ENCODE measurements around the gene MROH9.

MROH9 gene

GRCh38 chr1:171081763-171082201, 146.4 kb downstream of the MROH9 start:
- no peak overlapping the region for H3K9ac ChIP-seq (ENCODE audit: low read depth, low read length)
- no peak overlapping the region for H3K4me3 ChIP-seq (ENCODE audit: low read depth, low read length)
- H3K9me3 ChIP-seq (ENCODE audit: control insufficient read depth, insufficient read depth, low read length) = no peaks in the 10 kb centered on the region
- no peak overlapping the region for H3K27ac ChIP-seq (ENCODE audit: low read depth, low read length)
- no peaks in the 10 kb centered on the region for H3K36me3 ChIP-seq (ENCODE audit: control insufficient read depth, insufficient read depth, low read length)
- H3K4me1 ChIP-seq (ENCODE audit: control insufficient read depth, insufficient read depth, low read length) = 0 out of 2 replicates have a peak, but pooled peaks cover 3% of the 10 kb centered on the region
- H3K27me3 ChIP-seq (ENCODE audit: control insufficient read depth, insufficient read depth, low read length) = no peaks in the 10 kb centered on the region

GRCh38 chr1:171082606-171083005, 147.3 kb downstream of the MROH9 start:
- Histone ChIP-seq H3K36me3 (ENCODE audit: control insufficient read depth, insufficient read depth, low read length) (no peaks in the 10 kb centered on the region), H3K4me3 (ENCODE audit: low read depth, low read length) (no peak overlapping the region), H3K9me3 (ENCODE audit: control insufficient read depth, insufficient read depth, low read length) (no peaks in the 10 kb centered on the region), H3K27me3 (ENCODE audit: control insufficient read depth, insufficient read depth, low read length) (no peaks in the 10 kb centered on the region), H3K27ac (ENCODE audit: low read depth, low read length) (no peak overlapping the region), H3K9ac (ENCODE audit: low read depth, low read length) (no peak overlapping the region), H3K4me1 (ENCODE audit: control insufficient read depth, insufficient read depth, low read length) (0 out of 2 replicates have a peak, but pooled peaks cover 3% of the 10 kb centered on the region)

DNA sequence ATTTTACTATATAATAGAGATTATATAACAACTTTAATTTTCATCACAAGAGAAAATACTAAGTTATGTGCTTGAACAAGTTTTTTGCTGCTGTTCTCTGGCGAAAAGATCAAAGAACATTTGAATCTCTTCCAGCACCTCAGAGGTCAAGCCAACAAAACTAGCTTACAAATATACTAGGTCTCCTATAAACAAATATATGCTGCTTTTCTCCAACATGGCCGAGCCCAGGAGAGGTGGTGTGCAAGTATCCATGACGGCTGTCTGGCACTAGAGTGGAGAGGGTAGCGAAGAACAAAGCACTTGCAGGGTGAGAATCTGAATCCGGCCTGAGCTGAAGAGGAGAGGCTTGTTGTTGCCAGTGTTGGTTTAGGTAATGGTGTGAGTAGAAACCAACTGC, 147.9 kb downstream of the MROH9 start:
- H3K4me1 ChIP-seq (ENCODE audit: control insufficient read depth, insufficient read depth, low read length) = 0 out of 2 replicates have a peak, but pooled peaks cover 3% of the 10 kb centered on the region
- H3K9ac ChIP-seq (ENCODE audit: low read depth, low read length) = no peak overlapping the region
- H3K36me3 ChIP-seq (ENCODE audit: control insufficient read depth, insufficient read depth, low read length) = no peaks in the 10 kb centered on the region
- no peaks in the 10 kb centered on the region for H3K9me3 ChIP-seq (ENCODE audit: control insufficient read depth, insufficient read depth, low read length)
- no peaks in the 10 kb centered on the region for H3K27me3 ChIP-seq (ENCODE audit: control insufficient read depth, insufficient read depth, low read length)
- H3K27ac ChIP-seq (ENCODE audit: low read depth, low read length) = no peak overlapping the region
- H3K4me3 ChIP-seq (ENCODE audit: low read depth, low read length) = no peak overlapping the region

DNA sequence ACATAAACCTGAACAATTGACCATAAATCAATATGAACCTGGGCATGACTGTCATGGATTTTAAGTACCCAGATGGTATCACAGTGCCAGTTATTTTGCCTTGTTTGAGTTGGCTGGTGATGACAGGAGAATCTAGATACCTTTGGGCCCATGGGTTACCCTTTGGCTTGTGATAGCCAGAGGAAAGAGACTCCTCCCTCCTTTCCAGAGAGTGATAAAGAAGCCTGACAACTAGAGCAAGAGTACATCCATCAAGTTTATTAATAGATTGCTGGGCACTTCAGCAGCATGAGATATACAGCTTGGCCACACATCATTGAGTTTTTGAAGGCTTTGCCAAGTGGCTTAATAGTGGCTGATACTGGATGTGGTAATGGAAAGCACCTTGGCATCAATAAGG, 148.8 kb downstream of the MROH9 start:
- H3K27ac ChIP-seq (ENCODE audit: low read depth, low read length) = no peak overlapping the region
- no peaks in the 10 kb centered on the region for H3K27me3 ChIP-seq (ENCODE audit: control insufficient read depth, insufficient read depth, low read length)
- no peaks in the 10 kb centered on the region for H3K36me3 ChIP-seq (ENCODE audit: control insufficient read depth, insufficient read depth, low read length)
- 0 out of 2 replicates have a peak, but pooled peaks cover 3% of the 10 kb centered on the region for H3K4me1 ChIP-seq (ENCODE audit: control insufficient read depth, insufficient read depth, low read length)
- H3K4me3 ChIP-seq (ENCODE audit: low read depth, low read length) = no peak overlapping the region
- no peaks in the 10 kb centered on the region for H3K9me3 ChIP-seq (ENCODE audit: control insufficient read depth, insufficient read depth, low read length)
- no peak overlapping the region for H3K9ac ChIP-seq (ENCODE audit: low read depth, low read length)

DNA sequence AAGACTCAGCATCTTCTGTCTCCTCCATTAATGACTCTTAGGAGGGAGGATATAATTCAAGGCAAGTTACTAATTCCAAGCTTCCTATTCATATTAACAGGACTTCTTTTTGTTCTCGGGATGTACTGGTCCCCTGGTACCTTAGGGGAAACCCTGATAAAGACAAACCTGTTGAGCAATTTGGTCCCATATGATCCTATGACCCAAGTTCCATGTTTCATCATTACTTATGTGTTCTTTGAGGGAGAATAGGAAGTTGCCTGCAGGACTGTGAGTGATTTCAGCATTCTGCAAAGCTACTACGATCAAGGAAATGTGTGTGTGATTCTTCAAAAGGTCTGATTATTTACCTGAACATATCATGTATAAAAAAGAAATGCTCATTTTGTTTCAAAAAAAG, 149.5 kb downstream of the MROH9 start:
- H3K27ac ChIP-seq (ENCODE audit: low read depth, low read length) = no peak overlapping the region
- no peak overlapping the region for H3K4me3 ChIP-seq (ENCODE audit: low read depth, low read length)
- no peaks in the 10 kb centered on the region for H3K36me3 ChIP-seq (ENCODE audit: control insufficient read depth, insufficient read depth, low read length)
- H3K9ac ChIP-seq (ENCODE audit: low read depth, low read length) = no peak overlapping the region
- no peaks in the 10 kb centered on the region for H3K9me3 ChIP-seq (ENCODE audit: control insufficient read depth, insufficient read depth, low read length)
- no peaks in the 10 kb centered on the region for H3K27me3 ChIP-seq (ENCODE audit: control insufficient read depth, insufficient read depth, low read length)
- 0 out of 2 replicates have a peak, but pooled peaks cover 3% of the 10 kb centered on the region for H3K4me1 ChIP-seq (ENCODE audit: control insufficient read depth, insufficient read depth, low read length)

GRCh38 chr1:171087896-171088295, 152.6 kb downstream of the MROH9 start:
- Histone ChIP-seq H3K27me3 (ENCODE audit: control insufficient read depth, insufficient read depth, low read length) (no peaks in the 10 kb centered on the region), H3K9me3 (ENCODE audit: control insufficient read depth, insufficient read depth, low read length) (no peaks in the 10 kb centered on the region), H3K9ac (ENCODE audit: low read depth, low read length) (no peak overlapping the region), H3K36me3 (ENCODE audit: control insufficient read depth, insufficient read depth, low read length) (no peaks in the 10 kb centered on the region), H3K4me1 (ENCODE audit: control insufficient read depth, insufficient read depth, low read length) (no peaks in the 10 kb centered on the region), H3K4me3 (ENCODE audit: low read depth, low read length) (no peak overlapping the region), H3K27ac (ENCODE audit: low read depth, low read length) (no peak overlapping the region)

DNA sequence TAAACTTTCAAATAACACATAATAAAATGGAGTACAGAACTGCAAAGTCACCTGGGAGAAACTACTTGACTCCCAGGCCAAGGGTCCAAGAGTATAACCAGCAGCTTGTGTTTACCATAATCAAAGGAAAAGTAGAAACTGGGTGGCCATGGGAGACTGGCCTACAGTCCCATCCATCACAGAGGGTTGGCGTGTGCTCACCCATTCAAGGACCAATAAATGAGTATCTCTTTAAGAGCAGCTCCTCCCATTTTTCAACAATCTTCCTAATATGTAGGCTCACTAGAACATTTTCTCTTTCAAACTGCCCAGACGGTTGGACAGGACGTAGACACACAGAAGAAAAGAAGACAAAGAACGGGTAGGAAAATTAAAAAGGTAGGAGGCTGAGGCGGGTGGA, 155.3 kb downstream of the MROH9 start, which contains the start of gene FMO3:
TSS of gene FMO3 (plus strand) at position 302 of the 400 bp plus-strand sequence. CDS start 1,754 bp downstream, outside the sequence.
- Histone ChIP-seq H3K27me3 (ENCODE audit: control insufficient read depth, insufficient read depth, low read length) (no peaks in the 10 kb centered on the region), H3K27ac (ENCODE audit: low read depth, low read length) (no peak within 1 kb of the TSS), H3K9ac (ENCODE audit: low read depth, low read length) (no peak within 1 kb of the TSS), H3K4me1 (ENCODE audit: control insufficient read depth, insufficient read depth, low read length) (no peaks in the 10 kb centered on the region), H3K4me3 (ENCODE audit: low read depth, low read length) (no peak within 1 kb of the TSS), H3K9me3 (ENCODE audit: control insufficient read depth, insufficient read depth, low read length) (no peaks in the 10 kb centered on the region), H3K36me3 (ENCODE audit: control insufficient read depth, insufficient read depth, low read length) (no peaks in the 10 kb centered on the region)

DNA sequence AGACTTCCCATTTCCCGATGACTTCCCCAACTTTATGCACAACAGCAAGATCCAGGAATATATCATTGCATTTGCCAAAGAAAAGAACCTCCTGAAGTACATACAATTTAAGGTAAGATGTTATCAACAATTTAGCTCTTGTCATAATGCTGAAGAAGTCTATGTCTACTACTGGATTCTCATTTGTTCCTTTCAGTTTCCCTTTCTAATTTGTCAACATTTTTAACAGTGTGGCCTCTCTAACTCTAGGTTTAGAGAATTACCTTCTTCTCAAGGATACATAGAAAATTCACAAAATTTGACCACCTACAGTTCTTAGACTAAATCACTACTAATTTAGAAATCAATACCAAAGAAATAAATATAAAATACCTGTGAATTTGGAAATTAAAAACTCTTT, 168.5 kb downstream of the MROH9 start:
- Histone ChIP-seq H3K4me1 (ENCODE audit: control insufficient read depth, insufficient read depth, low read length) (no peaks in the 10 kb centered on the region), H3K4me3 (ENCODE audit: low read depth, low read length) (no peak overlapping the region), H3K27ac (ENCODE audit: low read depth, low read length) (no peak overlapping the region), H3K9ac (ENCODE audit: low read depth, low read length) (no peak overlapping the region), H3K9me3 (ENCODE audit: control insufficient read depth, insufficient read depth, low read length) (no peaks in the 10 kb centered on the region), H3K36me3 (ENCODE audit: control insufficient read depth, insufficient read depth, low read length) (no peaks in the 10 kb centered on the region), H3K27me3 (ENCODE audit: control insufficient read depth, insufficient read depth, low read length) (no peaks in the 10 kb centered on the region)

- H3K36me3 ChIP-seq (ENCODE audit: control insufficient read depth, insufficient read depth, low read length) = no peaks in the 10 kb centered on the region
- no peak overlapping the region for H3K4me3 ChIP-seq (ENCODE audit: low read depth, low read length)
- no peak overlapping the region for H3K27ac ChIP-seq (ENCODE audit: low read depth, low read length)
- H3K9me3 ChIP-seq (ENCODE audit: control insufficient read depth, insufficient read depth, low read length) = no peaks in the 10 kb centered on the region
- H3K4me1 ChIP-seq (ENCODE audit: control insufficient read depth, insufficient read depth, low read length) = peaks cover 5% of the 10 kb centered on the region
- H3K27me3 ChIP-seq (ENCODE audit: control insufficient read depth, insufficient read depth, low read length) = no peaks in the 10 kb centered on the region
- no peak overlapping the region for H3K9ac ChIP-seq (ENCODE audit: low read depth, low read length)
Observed at GRCh38 chr1:171107262-171107940, 172.1 kb downstream of the MROH9 start.

- Histone ChIP-seq H3K4me3 (ENCODE audit: low read depth, low read length) (no peak overlapping the region), H3K4me1 (ENCODE audit: control insufficient read depth, insufficient read depth, low read length) (peaks cover 5% of the 10 kb centered on the region), H3K36me3 (ENCODE audit: control insufficient read depth, insufficient read depth, low read length) (no peaks in the 10 kb centered on the region), H3K27ac (ENCODE audit: low read depth, low read length) (no peak overlapping the region), H3K9ac (ENCODE audit: low read depth, low read length) (no peak overlapping the region), H3K27me3 (ENCODE audit: control insufficient read depth, insufficient read depth, low read length) (no peaks in the 10 kb centered on the region), H3K9me3 (ENCODE audit: control insufficient read depth, insufficient read depth, low read length) (no peaks in the 10 kb centered on the region)
Observed at GRCh38 chr1:171107969-171108368, 172.6 kb downstream of the MROH9 start.

DNA sequence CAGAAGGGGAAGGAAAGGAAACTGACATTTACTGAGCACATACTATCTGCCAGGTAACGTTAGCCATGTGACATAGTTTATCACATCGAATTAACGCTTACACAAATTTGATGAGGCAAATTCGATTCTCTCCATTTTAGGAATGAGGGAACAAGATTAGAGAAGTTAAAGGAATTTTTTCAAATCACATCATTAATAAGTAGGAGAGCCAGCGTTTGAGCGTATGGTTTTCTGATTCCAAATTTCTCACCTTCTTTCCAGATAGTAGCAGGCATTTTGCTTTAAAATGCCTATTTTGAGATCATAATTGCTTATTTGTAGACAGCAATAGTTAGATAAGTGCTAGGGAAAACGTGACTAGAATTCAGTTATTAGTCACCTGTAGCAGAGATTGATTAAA, 174.6 kb downstream of the MROH9 start:
- H3K4me1 ChIP-seq (ENCODE audit: control insufficient read depth, insufficient read depth, low read length) = peaks cover 5% of the 10 kb centered on the region
- H3K9me3 ChIP-seq (ENCODE audit: control insufficient read depth, insufficient read depth, low read length) = no peaks in the 10 kb centered on the region
- H3K36me3 ChIP-seq (ENCODE audit: control insufficient read depth, insufficient read depth, low read length) = no peaks in the 10 kb centered on the region
- no peaks in the 10 kb centered on the region for H3K27me3 ChIP-seq (ENCODE audit: control insufficient read depth, insufficient read depth, low read length)
- no peak overlapping the region for H3K27ac ChIP-seq (ENCODE audit: low read depth, low read length)
- no peak overlapping the region for H3K4me3 ChIP-seq (ENCODE audit: low read depth, low read length)
- no peak overlapping the region for H3K9ac ChIP-seq (ENCODE audit: low read depth, low read length)

Measured in HUES48 (cell line).